ENCODE results near the gene RAX2.

Gene RAX2

GRCh38 chr19:3803114-3803888 lies 31.3 kb upstream of the RAX2 start:
- no peak overlapping the region for H2AFZ ChIP-seq (ENCODE audit: low read length)
- H3K9me2 ChIP-seq (replicated peaks; ENCODE audit: low read depth, low read length), result no peaks in the 10 kb centered on the region
- no peaks in the 10 kb centered on the region for H3K27me3 ChIP-seq (ENCODE audit: insufficient read depth, low read length, poor library complexity, severe bottlenecking)
- TF ChIP-seq, protein P1, sequence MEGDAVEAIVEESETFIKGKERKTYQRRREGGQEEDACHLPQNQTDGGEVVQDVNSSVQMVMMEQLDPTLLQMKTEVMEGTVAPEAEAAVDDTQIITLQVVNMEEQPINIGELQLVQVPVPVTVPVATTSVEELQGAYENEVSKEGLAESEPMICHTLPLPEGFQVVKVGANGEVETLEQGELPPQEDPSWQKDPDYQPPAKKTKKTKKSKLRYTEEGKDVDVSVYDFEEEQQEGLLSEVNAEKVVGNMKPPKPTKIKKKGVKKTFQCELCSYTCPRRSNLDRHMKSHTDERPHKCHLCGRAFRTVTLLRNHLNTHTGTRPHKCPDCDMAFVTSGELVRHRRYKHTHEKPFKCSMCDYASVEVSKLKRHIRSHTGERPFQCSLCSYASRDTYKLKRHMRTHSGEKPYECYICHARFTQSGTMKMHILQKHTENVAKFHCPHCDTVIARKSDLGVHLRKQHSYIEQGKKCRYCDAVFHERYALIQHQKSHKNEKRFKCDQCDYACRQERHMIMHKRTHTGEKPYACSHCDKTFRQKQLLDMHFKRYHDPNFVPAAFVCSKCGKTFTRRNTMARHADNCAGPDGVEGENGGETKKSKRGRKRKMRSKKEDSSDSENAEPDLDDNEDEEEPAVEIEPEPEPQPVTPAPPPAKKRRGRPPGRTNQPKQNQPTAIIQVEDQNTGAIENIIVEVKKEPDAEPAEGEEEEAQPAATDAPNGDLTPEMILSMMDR (conservative IDR thresholded peaks at IDR 0.05; ENCODE audit: low read length), result no peak
- TF ChIP-seq EZH2phosphoT487 (IDR thresholded peaks at IDR 0.05; ENCODE audit: borderline replicate concordance), result no peak
- H3K4me1 ChIP-seq (ENCODE audit: insufficient read depth, low read length, poor library complexity, severe bottlenecking), result peaks cover 15% of the 10 kb centered on the region
- H3K9ac ChIP-seq (ENCODE audit: low read depth, low read length, poor library complexity, severe bottlenecking), result no peak overlapping the region
- H3K36me3 ChIP-seq (ENCODE audit: insufficient read depth, low read length), result no peaks in the 10 kb centered on the region
- no peaks in the 10 kb centered on the region for H3K9me3 ChIP-seq (ENCODE audit: insufficient read depth, low read depth, low read length)
- no peaks in the 10 kb centered on the region for H4K20me1 ChIP-seq (ENCODE audit: insufficient read depth, low read length, poor library complexity, severe bottlenecking)
- no peak overlapping the region for H3K4me3 ChIP-seq (ENCODE audit: low read length, poor library complexity, severe bottlenecking)
- no peaks in the 10 kb centered on the region for H3F3A ChIP-seq (ENCODE audit: low read depth)
- H3K4me2 ChIP-seq (ENCODE audit: low read depth, low read length, poor library complexity, severe bottlenecking), result no peak overlapping the region
- no peaks in the 10 kb centered on the region for H3K79me2 ChIP-seq (ENCODE audit: insufficient read depth, low read length)

DNA sequence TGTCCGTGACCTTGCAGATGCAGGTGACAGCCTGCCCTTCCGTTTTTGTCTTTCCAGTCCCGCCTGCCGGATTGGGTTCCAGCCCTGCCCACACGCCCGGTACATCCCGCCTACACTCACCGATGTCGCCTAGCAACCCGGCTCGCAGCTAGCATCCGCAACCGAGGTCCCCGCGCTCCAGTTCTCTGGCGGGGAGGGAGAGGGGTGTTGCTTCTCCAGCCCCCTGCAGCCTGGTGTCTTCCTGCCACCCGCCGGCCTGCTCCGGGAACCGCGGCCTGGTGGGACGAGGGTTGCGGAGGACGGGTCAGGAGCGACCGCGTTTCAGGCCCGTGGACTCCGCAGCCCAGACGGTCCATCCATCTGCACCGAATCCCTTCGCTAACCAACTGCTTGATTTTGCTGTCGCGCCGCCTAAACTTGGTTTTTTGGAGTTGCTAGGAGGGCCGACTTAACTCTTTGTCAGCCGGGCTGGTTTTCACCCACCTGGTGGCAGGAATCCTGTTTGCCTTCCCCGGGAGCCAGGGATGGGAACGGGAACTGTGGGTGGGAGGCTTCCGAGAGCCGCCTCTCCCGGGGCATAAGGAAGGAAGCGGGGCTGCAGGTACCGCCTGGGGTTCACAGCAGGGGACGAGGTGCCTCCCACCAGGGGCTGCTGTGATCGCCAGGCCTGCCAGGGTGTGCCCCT lies 29.5 kb upstream of the RAX2 start:
- H2AFZ ChIP-seq (ENCODE audit: low read length), result no peak overlapping the region
- no peaks in the 10 kb centered on the region for H3K36me3 ChIP-seq (ENCODE audit: insufficient read depth, low read length)
- H3K4me2 ChIP-seq (ENCODE audit: low read depth, low read length, poor library complexity, severe bottlenecking), result no peak overlapping the region
- no peaks in the 10 kb centered on the region for H3F3A ChIP-seq (ENCODE audit: low read depth)
- no peaks in the 10 kb centered on the region for H3K27me3 ChIP-seq (ENCODE audit: insufficient read depth, low read length, poor library complexity, severe bottlenecking)
- no peak overlapping the region for H3K9ac ChIP-seq (ENCODE audit: low read depth, low read length, poor library complexity, severe bottlenecking)
- H3K9me2 ChIP-seq (replicated peaks; ENCODE audit: low read depth, low read length), result no peaks in the 10 kb centered on the region
- no peaks in the 10 kb centered on the region for H4K20me1 ChIP-seq (ENCODE audit: insufficient read depth, low read length, poor library complexity, severe bottlenecking)
- H3K4me3 ChIP-seq (ENCODE audit: low read length, poor library complexity, severe bottlenecking), result no peak overlapping the region
- H3K4me1 ChIP-seq (ENCODE audit: insufficient read depth, low read length, poor library complexity, severe bottlenecking), result peaks cover 13% of the 10 kb centered on the region
- peaks cover 4% of the 10 kb centered on the region; the same call in 1 of the 2 replicates for H3K9me3 ChIP-seq (ENCODE audit: insufficient read depth, low read depth, low read length)
- TF ChIP-seq EZH2phosphoT487 (IDR thresholded peaks at IDR 0.05; ENCODE audit: borderline replicate concordance), result no peak
- TF ChIP-seq, protein P1 (conservative IDR thresholded peaks at IDR 0.05; ENCODE audit: low read length), result no peak
- no peaks in the 10 kb centered on the region for H3K79me2 ChIP-seq (ENCODE audit: insufficient read depth, low read length)

- peaks cover 13% of the 10 kb centered on the region for H3K4me1 ChIP-seq (ENCODE audit: insufficient read depth, low read length, poor library complexity, severe bottlenecking)
- H3F3A ChIP-seq (ENCODE audit: low read depth), result no peaks in the 10 kb centered on the region
- no peaks in the 10 kb centered on the region for H3K79me2 ChIP-seq (ENCODE audit: insufficient read depth, low read length)
- H4K20me1 ChIP-seq (ENCODE audit: insufficient read depth, low read length, poor library complexity, severe bottlenecking), result no peaks in the 10 kb centered on the region
- no peak overlapping the region for H3K4me3 ChIP-seq (ENCODE audit: low read length, poor library complexity, severe bottlenecking)
- no peak overlapping the region for H3K4me2 ChIP-seq (ENCODE audit: low read depth, low read length, poor library complexity, severe bottlenecking)
- peaks cover 4% of the 10 kb centered on the region; the same call in 1 of the 2 replicates for H3K9me3 ChIP-seq (ENCODE audit: insufficient read depth, low read depth, low read length)
- TF ChIP-seq, protein P1 (conservative IDR thresholded peaks at IDR 0.05; ENCODE audit: low read length), result no peak
- no peak for TF ChIP-seq EZH2phosphoT487 (IDR thresholded peaks at IDR 0.05; ENCODE audit: borderline replicate concordance)
- H3K9ac ChIP-seq (ENCODE audit: low read depth, low read length, poor library complexity, severe bottlenecking), result no peak overlapping the region
- no peaks in the 10 kb centered on the region for H3K9me2 ChIP-seq (replicated peaks; ENCODE audit: low read depth, low read length)
- no peaks in the 10 kb centered on the region for H3K36me3 ChIP-seq (ENCODE audit: insufficient read depth, low read length)
- no peak overlapping the region for H2AFZ ChIP-seq (ENCODE audit: low read length)
- H3K27me3 ChIP-seq (ENCODE audit: insufficient read depth, low read length, poor library complexity, severe bottlenecking), result no peaks in the 10 kb centered on the region
Observed at GRCh38 chr19:3800996-3801395, 29.0 kb upstream of the RAX2 start.

Data from Loucy (cell line).